GM12801 (cell line): ENCODE data around the gene SERPINB5.

Experiments
- TF ChIP-seq, protein P1 (sequence below): IDR thresholded peaks from one replicate; pipeline ENCODE4 v1.5.1; 2011; ENCODE audit warnings: control low read depth; ENCODE audit not compliant: insufficient read length; ENCODE audit errors: extremely low read depth

SERPINB5 gene

DNA sequence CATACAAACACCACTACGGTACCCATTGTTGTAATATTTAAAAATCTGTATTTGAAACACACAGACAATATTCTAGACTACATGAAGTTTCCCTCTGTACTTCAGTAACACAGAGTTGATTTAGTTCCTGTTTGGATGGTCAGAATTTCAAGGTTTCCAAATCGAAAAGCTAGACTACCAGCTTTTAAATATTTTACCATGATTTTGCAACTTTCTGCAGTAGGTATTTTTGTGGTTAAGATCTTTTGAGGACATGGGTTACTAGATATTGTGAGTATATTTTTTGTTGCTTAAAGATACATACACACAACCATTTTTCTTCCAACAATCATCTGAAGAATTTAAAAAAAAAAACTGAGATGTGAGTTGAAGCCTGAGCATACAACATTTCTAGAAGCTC, 10.9 kb downstream of the SERPINB5 start:
- TF ChIP-seq, protein P1, sequence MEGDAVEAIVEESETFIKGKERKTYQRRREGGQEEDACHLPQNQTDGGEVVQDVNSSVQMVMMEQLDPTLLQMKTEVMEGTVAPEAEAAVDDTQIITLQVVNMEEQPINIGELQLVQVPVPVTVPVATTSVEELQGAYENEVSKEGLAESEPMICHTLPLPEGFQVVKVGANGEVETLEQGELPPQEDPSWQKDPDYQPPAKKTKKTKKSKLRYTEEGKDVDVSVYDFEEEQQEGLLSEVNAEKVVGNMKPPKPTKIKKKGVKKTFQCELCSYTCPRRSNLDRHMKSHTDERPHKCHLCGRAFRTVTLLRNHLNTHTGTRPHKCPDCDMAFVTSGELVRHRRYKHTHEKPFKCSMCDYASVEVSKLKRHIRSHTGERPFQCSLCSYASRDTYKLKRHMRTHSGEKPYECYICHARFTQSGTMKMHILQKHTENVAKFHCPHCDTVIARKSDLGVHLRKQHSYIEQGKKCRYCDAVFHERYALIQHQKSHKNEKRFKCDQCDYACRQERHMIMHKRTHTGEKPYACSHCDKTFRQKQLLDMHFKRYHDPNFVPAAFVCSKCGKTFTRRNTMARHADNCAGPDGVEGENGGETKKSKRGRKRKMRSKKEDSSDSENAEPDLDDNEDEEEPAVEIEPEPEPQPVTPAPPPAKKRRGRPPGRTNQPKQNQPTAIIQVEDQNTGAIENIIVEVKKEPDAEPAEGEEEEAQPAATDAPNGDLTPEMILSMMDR: no peak

DNA sequence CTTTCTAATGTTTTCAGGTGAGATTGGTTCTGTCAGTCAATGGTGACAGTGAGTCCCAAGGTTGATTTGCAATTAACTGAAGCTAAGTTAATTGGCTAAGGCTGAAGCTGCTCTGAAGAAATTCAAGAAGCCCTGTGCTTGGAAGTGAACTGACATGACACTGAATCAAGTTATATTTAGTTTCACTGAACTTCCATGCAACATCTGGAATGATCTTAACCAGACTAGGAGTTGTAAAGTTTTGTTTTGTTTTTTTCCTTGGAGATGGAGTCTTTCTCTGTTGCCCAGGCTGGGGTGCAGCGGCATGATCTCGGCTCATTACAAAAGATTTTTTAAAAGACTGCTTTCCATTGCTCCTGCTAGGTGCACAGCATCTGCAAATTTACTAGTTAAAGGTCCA, 11.4 kb downstream of the SERPINB5 start:
- TF ChIP-seq, protein P1: no peak

DNA sequence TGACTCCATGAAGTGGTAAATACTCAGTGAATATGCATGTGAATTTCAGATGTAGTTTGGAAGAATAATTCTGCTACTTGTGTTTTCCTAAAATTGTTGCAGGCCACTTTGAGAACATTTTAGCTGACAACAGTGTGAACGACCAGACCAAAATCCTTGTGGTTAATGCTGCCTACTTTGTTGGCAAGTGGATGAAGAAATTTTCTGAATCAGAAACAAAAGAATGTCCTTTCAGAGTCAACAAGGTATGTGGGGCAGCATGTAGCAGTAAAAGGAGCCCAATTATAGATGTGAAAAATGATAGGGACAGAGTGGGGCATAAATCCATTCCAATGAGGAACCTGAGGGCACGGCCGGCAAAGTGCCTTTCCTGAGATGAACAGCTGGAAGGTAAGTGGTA, 16.1 kb downstream of the SERPINB5 start:
- TF ChIP-seq, protein P1: no peak

DNA sequence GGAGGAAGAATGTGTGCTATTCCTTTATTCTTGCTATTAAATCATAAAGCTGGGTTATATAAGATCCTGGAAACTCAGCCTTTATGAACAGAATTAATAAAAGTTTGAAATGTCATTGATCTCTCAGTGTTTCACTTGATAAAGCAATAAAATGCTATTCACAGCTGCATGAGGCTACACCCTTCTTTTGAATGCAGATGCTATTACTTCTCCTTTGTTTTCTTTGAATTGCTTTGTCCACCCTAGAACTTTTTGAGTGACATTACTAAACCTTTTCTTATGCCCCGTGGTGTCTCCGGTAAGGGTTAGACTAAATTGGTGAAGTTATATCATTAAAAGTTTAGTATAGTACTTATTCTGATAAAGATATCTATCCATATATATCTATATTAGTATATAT, 18.9 kb downstream of the SERPINB5 start:
- TF ChIP-seq, protein P1: no peak

DNA sequence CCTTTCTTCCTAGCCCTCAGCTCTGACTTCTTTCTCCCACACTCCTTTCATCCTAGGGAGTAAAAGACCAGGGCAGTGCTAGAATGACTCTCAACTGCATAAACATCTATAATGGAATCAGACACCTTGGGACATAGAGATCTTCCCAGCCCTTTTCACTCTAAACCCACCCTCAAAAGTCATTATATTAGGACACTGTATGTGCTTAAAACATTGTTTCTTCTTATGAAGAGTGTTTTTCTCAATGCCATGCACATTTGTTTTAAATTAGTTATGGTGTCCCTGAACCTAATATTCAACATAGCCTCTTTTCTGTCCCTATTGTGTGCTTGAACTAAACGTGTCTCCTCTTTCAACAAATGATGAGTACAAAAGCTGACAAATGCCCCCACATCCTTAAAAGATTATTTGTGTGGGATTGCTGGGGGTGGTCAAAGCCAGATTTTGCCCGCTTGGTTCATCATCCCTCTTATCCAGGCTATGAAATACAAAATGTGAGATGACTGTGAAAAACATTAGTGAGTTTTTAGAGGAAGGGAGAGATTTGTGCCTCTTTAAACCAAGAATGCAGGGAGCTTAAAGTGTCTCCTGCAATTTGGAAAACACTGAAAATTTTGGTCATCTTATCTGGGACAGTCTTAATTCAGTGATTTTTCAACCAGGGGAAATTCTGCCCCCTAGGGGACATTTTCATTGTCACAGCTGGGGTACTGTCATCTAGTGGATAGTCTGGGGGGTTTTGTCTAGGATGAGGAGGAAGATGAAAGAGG, 29.0 kb downstream of the SERPINB5 start:
- TF ChIP-seq, protein P1: no peak

DNA sequence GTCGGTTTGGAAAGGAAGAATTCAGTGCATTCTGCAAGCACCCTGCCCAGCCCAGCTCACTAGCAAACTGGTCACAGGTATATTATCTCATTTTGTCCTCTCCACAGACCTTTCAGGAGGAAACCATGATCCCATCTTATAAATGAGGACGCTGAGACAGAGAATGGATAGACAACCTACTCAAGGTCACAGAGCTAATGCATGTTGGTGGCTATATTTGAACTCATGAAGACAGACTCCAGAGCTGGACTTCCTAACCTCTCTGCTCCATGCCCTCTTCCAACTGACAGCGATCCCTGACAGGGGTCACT, 29.5 kb downstream of the SERPINB5 start:
- TF ChIP-seq, protein P1: no peak

DNA sequence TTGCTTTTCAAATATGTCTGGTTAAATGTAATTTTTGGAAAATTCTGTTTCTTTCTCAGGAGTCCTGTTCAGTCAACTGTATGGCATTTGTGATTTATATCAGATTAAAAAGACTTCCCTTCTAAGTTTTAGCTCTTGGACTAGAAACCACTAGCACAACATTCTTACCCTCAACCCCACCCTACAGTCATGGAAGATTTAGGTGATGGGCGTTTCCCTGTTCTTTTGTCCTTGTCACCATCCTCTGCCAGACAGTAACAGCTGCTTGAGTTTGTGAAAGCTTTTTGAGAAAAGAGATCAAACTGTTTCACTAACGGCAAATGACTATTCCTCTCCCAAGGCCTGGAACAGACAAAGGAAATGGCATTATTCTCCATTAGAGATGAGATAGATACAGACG, 31.8 kb downstream of the SERPINB5 start:
- TF ChIP-seq, protein P1: no peak
